ENCODE results near the gene AZU1. TPM values are rescaled to one million over a fixed set of nuclear protein-coding genes. Genes with fewer than 3 reads are reported as not detected.
"Not testable (repeated sequence)": the region's sequence is repeated elsewhere in the genome, so short reads cannot be mapped to it uniquely, and the experiment has no call there.

The AZU1 gene
- polyA plus RNA-seq, 2 of the 4 experiments (the other 2 are of a cell fraction) = 0.31 to 0.32 TPM

DNA sequence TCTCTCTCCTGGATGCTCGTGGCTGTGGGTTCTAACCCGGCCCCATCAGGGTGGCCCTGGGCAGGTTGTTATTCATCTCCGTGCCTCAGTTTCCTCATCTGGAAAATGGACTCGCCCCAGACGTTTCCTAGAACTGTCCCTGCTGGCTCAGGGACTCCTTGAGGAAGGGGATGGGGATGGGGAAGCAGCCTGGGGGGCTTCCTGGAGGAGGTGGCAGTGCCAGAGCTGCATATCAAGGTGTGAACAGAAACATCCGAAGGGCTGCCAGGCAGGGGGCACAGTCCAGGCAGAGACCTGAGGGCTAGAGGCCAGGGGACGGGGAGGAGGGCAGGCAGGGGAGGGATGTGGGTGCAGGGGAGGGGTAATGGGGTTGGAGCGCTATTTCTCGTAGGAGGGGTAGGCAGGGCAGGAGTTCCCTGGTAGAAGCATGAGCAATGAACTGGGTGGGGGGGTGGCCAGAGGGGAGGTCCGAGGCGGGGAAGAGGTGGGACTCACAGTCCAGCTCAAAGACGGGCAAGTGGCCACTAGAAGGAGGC lies 20.8 kb downstream of the AZU1 start:
- Histone ChIP-seq H3K4me2 (no peak overlapping the region), H3K4me3 (no peak overlapping the region), H3K4me1 (peaks cover 17% of the 10 kb centered on the region), H3K27ac (peak overlapping the region in 1 of 2 experiments; percentile 49; a peak in 3 of 6 replicates), H3K9me3 (no peaks in the 10 kb centered on the region)
- no peak for ATAC-seq
- POLR2A ChIA-PET = no interaction called here
- no peak for FAIRE-seq
- no peak for DNase-seq (ENCODE audit: low read depth in 1 of 2, low spot score in 1 of 2)
- 56% methylated on average over 7 of the region's 12 CpGs for WGBS (ENCODE audit: missing lambda C conversion rate)
- TF ChIP-seq ZFP36 (IDR thresholded peaks at IDR 0.05; ENCODE audit: borderline replicate concordance, partially characterized antibody) = peak; percentile 66
- TF ChIP-seq, protein P1, sequence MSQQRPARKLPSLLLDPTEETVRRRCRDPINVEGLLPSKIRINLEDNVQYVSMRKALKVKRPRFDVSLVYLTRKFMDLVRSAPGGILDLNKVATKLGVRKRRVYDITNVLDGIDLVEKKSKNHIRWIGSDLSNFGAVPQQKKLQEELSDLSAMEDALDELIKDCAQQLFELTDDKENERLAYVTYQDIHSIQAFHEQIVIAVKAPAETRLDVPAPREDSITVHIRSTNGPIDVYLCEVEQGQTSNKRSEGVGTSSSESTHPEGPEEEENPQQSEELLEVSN (IDR thresholded peaks at IDR 0.05; ENCODE audit: borderline replicate concordance, low read depth) = no peak
- CTCF ChIA-PET = interaction anchor here (1.1 to 1.7 kb wide), 2 partner anchors 10 to 225 kb away, joined by 3 to 4 read pairs; partner anchors contain the start of gene CFD

GRCh38 chr19:849195-849594 lies 21.6 kb downstream of the AZU1 start:
- FAIRE-seq; H3K9me3 ChIP-seq; ATAC-seq; H3K4me2 ChIP-seq; DNase-seq (ENCODE audit: low read depth in 1 of 2, low spot score in 1 of 2); H3K4me3 ChIP-seq: not testable (repeated sequence)
- peaks cover 12% of the 10 kb centered on the region for H3K4me1 ChIP-seq
- ChIA-PET CTCF (interaction anchor here (0.5 to 1.7 kb wide), 5 partner anchors 10 to 225 kb away, joined by 3 to 4 read pairs (median 3); partner anchors contain the start of gene CFD), POLR2A (interaction anchor here (0.7 kb wide), 1 partner anchor 417 kb away, joined by 3 read pairs; no protein-coding TSS in a partner anchor)
- peak overlapping the region in 1 of 2 experiments; percentile 49; a peak in 3 of 6 replicates for H3K27ac ChIP-seq
- 77% methylated on average over 8 of the region's 8 CpGs for WGBS (ENCODE audit: missing lambda C conversion rate)

GRCh38 chr19:850221-850978 lies 22.8 kb downstream of the AZU1 start:
- peak; percentile 86 to 88 for ATAC-seq
- Histone ChIP-seq H3K4me1 (peaks cover 12% of the 10 kb centered on the region), H3K4me3 (peak overlapping the region; percentile 21; the same call in 1 of the 3 replicates), H3K27ac (peak overlapping the region; percentile 89), H3K9me3 (no peaks in the 10 kb centered on the region), H3K4me2 (peak overlapping the region; percentile 87)
- TF ChIP-seq NPAS2 (CRISPR knock-in tag; IDR thresholded peaks at IDR 0.05; ENCODE audit: borderline replicate concordance) = no peak
- TF ChIP-seq KDM5A (IDR thresholded peaks at IDR 0.05) = no peak
- no peak for TF ChIP-seq EP300 (IDR thresholded peaks at IDR 0.05)
- 0 out of 2 replicates have a peak, but pooled peaks have one; percentile 37 for TF ChIP-seq GATA3 (IDR thresholded peaks at IDR 0.05; ENCODE audit: borderline replicate concordance)
- TF ChIP-seq MAFK (IDR thresholded peaks at IDR 0.05; ENCODE audit: partially characterized antibody) = no peak
- TF ChIP-seq PBX3 (IDR thresholded peaks at IDR 0.05) = no peak
- TF ChIP-seq SREBF2 (IDR thresholded peaks at IDR 0.05) = no peak
- TF ChIP-seq MAX (IDR thresholded peaks at IDR 0.05) = 0 out of 2 replicates have a peak, but pooled peaks have one; percentile 27
- no peak for TF ChIP-seq TFCP2L1 (CRISPR knock-in tag; IDR thresholded peaks at IDR 0.05)
- TF ChIP-seq TP53 (CRISPR knock-in tag; IDR thresholded peaks at IDR 0.05) = no peak
- 0 out of 5 replicates have a peak, but pooled peaks of 1 of the 2 experiments have one; percentile 20 for TF ChIP-seq JUN (IDR thresholded peaks at IDR 0.05)
- 0 out of 2 replicates have a peak, but pooled peaks have one; percentile 55 for TF ChIP-seq MYC (IDR thresholded peaks at IDR 0.05; ENCODE audit: borderline replicate concordance, low read length)
- no peak for TF ChIP-seq CBX2 (IDR thresholded peaks at IDR 0.05; ENCODE audit: borderline replicate concordance, low read depth)
- peak; percentile 24 to 87; a peak in 2 of 4 replicates for TF ChIP-seq CEBPB (IDR thresholded peaks at IDR 0.05)
- TF ChIP-seq, protein P2, sequence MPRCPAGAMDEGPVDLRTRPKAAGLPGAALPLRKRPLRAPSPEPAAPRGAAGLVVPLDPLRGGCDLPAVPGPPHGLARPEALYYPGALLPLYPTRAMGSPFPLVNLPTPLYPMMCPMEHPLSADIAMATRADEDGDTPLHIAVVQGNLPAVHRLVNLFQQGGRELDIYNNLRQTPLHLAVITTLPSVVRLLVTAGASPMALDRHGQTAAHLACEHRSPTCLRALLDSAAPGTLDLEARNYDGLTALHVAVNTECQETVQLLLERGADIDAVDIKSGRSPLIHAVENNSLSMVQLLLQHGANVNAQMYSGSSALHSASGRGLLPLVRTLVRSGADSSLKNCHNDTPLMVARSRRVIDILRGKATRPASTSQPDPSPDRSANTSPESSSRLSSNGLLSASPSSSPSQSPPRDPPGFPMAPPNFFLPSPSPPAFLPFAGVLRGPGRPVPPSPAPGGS (IDR thresholded peaks at IDR 0.05) = no peak
- TF ChIP-seq BHLHE40 (IDR thresholded peaks at IDR 0.05; ENCODE audit: low read depth, low read length) = no peak
- no peak for TF ChIP-seq REST (IDR thresholded peaks at IDR 0.05)
- TF ChIP-seq RAD21 (conservative IDR thresholded peaks at IDR 0.05 in 1 of 2, IDR thresholded peaks at IDR 0.05 in 1 of 2) = no peak
- TF ChIP-seq ZFP36 (IDR thresholded peaks at IDR 0.05; ENCODE audit: borderline replicate concordance, partially characterized antibody) = no peak
- TF ChIP-seq POLR2AphosphoS2 (conservative IDR thresholded peaks at IDR 0.05; ENCODE audit: low read length) = no peak
- TF ChIP-seq RCOR1 (IDR thresholded peaks at IDR 0.05; ENCODE audit: low read depth, low read length) = no peak
- TF ChIP-seq ZNF302 (CRISPR knock-in tag; IDR thresholded peaks at IDR 0.05) = no peak
- CTCF ChIA-PET = interaction anchor here (0.6 to 1.2 kb wide), 5 partner anchors 9 to 81 kb away, joined by 3 to 4 read pairs (median 3); partner anchors contain the start of gene CFD
- POLR2A ChIA-PET = no interaction called here
- 18% methylated on average over 10 of the region's 28 CpGs for WGBS (ENCODE audit: missing lambda C conversion rate)
- no peak for FAIRE-seq
- peak; percentile 76 to 92 for DNase-seq (ENCODE audit: low read depth in 1 of 2, low spot score in 1 of 2)
